ENCODE data around the gene PEX7.
A peak's percentile ranks its signal among the peaks of the same experiment; 100 is the strongest.

The PEX7 gene

DNA sequence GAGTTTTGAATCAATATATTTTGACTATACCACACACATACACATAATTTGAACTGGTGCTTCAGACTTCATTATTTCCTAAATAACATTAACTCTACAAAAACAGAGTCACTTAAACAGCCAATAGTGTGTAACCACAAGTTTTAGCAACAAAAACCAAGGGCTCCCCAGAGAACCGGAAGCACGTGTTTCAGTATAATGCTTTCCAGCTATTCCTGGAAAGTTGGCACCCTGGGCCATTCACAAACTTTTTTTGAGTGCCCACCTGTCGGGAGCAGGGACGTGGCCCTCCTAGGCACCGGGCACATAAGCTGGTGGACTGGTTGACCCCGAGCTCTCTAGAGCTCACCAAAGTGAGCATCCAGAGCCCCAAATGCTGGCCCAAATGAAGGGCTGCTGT lies 97.8 kb downstream of the PEX7 start:
- peak in 1 of 2 donors; percentile 11 for DNase-seq (ENCODE audit: low read depth in 2 of 2)
- no peak overlapping the region for H3K4me3 ChIP-seq (replicated peaks in 1 of 2; ENCODE audit: low read depth in 2 of 2, low read length in 2 of 2)
- TF ChIP-seq, protein P1, sequence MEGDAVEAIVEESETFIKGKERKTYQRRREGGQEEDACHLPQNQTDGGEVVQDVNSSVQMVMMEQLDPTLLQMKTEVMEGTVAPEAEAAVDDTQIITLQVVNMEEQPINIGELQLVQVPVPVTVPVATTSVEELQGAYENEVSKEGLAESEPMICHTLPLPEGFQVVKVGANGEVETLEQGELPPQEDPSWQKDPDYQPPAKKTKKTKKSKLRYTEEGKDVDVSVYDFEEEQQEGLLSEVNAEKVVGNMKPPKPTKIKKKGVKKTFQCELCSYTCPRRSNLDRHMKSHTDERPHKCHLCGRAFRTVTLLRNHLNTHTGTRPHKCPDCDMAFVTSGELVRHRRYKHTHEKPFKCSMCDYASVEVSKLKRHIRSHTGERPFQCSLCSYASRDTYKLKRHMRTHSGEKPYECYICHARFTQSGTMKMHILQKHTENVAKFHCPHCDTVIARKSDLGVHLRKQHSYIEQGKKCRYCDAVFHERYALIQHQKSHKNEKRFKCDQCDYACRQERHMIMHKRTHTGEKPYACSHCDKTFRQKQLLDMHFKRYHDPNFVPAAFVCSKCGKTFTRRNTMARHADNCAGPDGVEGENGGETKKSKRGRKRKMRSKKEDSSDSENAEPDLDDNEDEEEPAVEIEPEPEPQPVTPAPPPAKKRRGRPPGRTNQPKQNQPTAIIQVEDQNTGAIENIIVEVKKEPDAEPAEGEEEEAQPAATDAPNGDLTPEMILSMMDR (IDR thresholded peaks at IDR 0.05; ENCODE audit: low read depth, low read length), result no peak

DNA sequence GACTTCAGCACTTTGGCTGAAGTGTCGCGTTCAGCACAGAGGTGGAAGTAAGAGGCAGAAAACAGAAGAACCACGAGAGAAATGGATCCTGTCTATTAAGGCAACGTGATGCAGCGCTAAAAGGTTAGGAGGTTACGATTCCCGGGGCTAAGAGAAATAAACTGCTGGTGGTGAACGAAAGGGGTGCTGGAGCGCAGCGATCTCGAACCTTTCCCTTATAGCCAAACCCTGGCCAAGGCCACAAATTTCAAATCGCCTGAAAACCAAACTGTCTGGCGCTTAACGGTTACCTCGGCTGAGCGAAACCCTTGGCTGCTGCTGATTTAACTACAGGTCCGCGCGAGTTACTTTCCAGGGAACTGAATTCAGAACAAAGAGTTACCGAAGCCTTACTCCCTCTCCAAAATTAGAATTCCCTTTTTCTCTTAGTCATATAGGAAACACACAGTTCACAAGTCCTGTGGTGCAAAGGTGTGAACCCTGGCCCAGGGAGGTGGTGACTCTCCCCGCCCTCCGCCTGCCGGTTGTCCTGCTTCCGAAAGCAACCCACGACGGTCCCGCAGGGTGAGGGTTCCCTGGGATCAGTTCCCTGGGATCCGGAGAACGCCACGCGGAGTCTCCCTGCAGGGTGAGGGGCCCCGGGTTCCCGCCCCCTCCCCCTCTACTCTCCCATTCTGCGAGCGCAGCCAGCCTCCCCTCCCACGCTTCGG lies 98.4 kb downstream of the PEX7 start:
- H3K4me3 ChIP-seq (replicated peaks in 1 of 2; ENCODE audit: low read depth in 2 of 2, low read length in 2 of 2), result peak overlapping the region; percentile 39 to 46
- TF ChIP-seq, protein P1 (IDR thresholded peaks at IDR 0.05; ENCODE audit: low read depth, low read length), result no peak
- peak; percentile 16 to 21 for DNase-seq (ENCODE audit: low read depth in 2 of 2)

DNA sequence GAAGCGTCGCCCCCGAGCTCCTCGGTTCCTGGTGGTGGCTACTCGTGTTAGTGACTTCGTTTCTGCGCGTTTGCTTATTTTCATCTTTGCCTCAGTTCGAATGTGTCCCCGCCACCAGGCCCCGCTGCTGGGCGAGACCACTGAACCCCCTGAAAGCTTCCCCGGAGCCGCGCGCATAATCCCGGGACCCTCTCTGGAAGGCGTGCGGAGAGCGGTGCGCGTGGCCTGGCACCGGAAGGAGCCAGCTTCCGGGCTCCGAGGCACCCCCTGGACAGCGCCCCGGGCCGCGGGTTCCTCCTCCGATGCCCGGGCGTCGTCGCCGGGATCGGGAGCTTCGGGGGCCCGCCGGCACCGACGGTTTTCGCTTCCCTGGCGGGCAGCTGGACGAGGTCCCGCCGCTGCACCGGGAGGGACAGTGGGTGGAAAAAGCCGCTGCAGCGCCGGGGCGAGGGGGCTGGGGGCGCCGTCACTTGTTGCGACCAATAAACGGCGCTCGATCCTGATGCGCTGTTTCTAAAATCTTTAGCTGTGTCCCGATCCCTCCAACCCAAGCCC lies 99.1 kb downstream of the PEX7 start:
- TF ChIP-seq, protein P1 (IDR thresholded peaks at IDR 0.05; ENCODE audit: low read depth, low read length), result no peak
- DNase-seq (ENCODE audit: low read depth in 2 of 2), result no peak

DNA sequence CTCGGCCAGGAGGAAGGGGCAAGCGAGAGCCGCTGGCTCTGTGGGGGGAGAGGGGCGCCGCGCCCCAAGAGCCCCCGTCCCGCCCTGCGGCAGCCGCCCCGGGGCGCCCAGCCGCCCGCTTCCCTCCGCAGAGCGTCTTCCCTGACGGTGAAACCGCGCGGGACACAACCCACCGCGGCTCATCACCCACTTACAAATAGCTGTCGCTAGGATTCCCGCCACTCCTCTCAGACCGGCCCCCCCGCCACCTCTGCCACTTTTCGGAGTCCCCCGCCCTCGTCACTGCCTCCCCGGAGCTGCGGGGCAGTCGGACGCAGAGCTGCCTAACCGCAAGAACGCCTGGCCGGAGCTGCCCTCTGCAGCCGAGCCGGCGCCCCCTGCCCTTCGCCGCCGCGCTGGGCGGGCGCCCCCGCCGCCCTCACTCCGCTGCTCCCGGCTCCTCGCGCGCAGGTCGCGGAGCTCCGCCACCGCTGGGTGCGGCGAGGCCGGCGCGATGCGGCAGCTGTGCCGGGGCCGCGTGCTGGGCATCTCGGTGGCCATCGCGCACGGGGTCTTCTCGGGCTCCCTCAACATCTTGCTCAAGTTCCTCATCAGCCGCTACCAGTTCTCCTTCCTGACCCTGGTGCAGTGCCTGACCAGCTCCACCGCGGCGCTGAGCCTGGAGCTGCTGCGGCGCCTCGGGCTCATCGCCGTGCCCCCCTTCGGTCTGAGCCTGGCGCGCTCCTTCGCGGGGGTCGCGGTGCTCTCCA lies 99.7 kb downstream of the PEX7 start, which contains the start of gene SLC35D3:
SLC35D3 (plus strand) TSS at position 366 of the 749 bp plus-strand sequence; CDS start at position 494, 128 bp downstream.
- peak; percentile 19 to 23 for DNase-seq (ENCODE audit: low read depth in 2 of 2)
- peak within 1 kb of the TSS; percentile 39 to 46 for H3K4me3 ChIP-seq (replicated peaks in 1 of 2; ENCODE audit: low read depth in 2 of 2, low read length in 2 of 2)
- TF ChIP-seq, protein P1 (IDR thresholded peaks at IDR 0.05; ENCODE audit: low read depth, low read length), result no peak

More for the DNA sequence above, 99.1 kb downstream of the PEX7 start:
- H3K4me3 ChIP-seq (replicated peaks in 1 of 2; ENCODE audit: low read depth in 2 of 2, low read length in 2 of 2), result peak overlapping the region; percentile 39 to 46

DNA sequence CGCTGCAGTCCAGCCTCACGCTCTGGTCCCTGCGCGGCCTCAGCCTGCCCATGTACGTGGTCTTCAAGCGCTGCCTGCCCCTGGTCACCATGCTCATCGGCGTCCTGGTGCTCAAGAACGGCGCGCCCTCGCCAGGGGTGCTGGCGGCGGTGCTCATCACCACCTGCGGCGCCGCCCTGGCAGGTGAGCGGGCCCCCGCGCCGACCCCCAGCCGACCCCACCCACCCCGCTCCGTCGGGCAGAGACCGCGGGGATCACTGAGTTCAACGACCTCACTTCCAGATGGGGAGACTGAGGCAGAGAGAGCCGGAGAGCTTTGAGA lies 100.3 kb downstream of the PEX7 start:
- no peak for DNase-seq (ENCODE audit: low read depth in 2 of 2)
- peak overlapping the region in 1 of 2 donors; percentile 21 for H3K4me3 ChIP-seq (replicated peaks in 1 of 2; ENCODE audit: low read depth in 2 of 2, low read length in 2 of 2)
- TF ChIP-seq, protein P1 (IDR thresholded peaks at IDR 0.05; ENCODE audit: low read depth, low read length), result no peak

DNA sequence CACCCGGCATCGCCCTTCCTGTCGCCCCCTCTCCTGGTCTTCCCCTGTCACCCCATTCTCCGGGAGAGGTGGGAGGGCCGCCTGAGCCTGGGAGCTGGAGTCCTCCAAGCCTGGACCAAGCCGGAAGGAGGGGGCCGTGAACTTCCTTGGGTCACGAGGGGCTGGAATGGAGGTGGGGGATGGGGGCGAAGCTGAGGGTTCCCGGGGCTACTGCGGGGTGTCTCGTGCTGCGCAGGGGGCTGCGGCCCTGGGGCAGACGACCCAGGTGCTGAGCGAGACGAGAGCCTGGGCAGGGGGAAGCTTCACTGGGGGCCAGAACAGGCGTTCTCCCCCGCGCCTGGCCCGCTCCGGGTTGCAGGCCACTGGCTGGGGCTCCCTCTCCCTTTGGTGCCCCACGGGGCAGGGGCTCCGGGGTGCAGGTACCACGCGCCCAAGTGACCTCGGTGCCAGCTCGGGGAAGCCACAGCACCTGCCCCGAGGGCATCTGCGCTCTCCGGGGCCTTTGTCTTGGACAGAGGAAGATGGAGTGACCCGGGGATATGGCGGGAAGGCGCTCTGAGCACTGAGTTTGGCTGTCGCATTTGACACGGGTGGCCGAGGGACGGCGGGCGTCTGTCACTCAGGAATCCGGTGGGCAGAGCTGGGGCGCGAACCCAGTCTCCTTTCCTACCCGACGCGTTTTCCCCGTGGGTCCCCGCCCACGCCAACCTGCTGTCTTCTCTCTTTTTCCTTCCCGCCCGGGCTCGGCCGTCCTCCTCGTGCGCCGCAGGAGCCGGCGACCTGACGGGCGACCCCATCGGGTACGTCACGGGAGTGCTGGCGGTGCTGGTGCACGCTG lies 100.9 kb downstream of the PEX7 start:
- H3K4me3 ChIP-seq (replicated peaks in 1 of 2; ENCODE audit: low read depth in 2 of 2, low read length in 2 of 2), result no peak overlapping the region

More for the DNA sequence above, 100.9 kb downstream of the PEX7 start:
- no peak for DNase-seq (ENCODE audit: low read depth in 2 of 2)
- TF ChIP-seq, protein P1 (IDR thresholded peaks at IDR 0.05; ENCODE audit: low read depth, low read length), result no peak

Data from cardiac fibroblast (primary cell).